Measurements from ENCODE around the gene SEMA6A.
"Not testable (repeated sequence)": the region's sequence is repeated elsewhere in the genome, so short reads cannot be mapped to it uniquely, and the experiment has no call there.

Gene SEMA6A

GRCh38 chr5:116554764-116555163 is 19.9 kb downstream of the SEMA6A start:
- no peak for DNase-seq (ENCODE audit: low read depth, low spot score)

DNA sequence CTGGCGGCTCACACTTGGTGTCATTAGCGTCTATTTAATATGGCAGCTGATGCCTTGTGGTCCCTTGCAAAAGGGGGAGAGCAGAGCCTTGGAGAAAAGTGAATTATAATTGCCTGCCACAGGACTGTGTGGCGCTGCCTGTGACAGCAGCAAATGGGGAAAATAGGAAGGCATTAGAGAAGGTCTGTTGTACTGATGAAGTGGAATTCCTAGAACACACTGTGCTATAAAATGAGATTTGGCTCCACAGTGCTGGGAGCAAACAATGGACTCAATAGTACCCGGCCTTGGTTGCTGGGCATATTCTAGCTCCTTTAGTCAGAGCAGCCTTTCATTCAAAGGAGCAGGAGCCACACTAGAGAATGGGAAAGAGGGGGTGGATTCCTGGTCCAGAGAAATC is 21.3 kb downstream of the SEMA6A start:
- DNase-seq (ENCODE audit: low read depth, low spot score), result no peak

GRCh38 chr5:116550082-116550481 is 24.5 kb downstream of the SEMA6A start:
- no peak for DNase-seq (ENCODE audit: low read depth, low spot score)

DNA sequence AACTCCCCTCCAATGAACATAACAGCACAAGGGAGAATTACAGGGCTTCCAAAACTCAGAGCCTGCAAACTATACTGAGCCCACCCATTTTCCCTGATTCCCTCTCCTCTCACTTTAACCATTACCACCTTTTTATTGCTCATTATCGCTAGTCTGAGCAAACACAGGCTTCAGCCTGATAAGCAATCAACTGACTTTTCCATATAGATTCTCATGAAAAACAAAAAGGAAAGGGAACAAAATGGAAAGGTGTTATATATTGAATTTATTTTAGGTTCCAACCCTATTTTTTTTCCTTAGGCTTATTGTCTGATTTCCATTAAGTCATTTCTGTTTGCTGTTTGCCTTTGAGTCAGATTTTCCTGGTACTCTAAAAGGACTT is 27.9 kb downstream of the SEMA6A start:
- no peak for DNase-seq (ENCODE audit: low read depth, low spot score)

DNA sequence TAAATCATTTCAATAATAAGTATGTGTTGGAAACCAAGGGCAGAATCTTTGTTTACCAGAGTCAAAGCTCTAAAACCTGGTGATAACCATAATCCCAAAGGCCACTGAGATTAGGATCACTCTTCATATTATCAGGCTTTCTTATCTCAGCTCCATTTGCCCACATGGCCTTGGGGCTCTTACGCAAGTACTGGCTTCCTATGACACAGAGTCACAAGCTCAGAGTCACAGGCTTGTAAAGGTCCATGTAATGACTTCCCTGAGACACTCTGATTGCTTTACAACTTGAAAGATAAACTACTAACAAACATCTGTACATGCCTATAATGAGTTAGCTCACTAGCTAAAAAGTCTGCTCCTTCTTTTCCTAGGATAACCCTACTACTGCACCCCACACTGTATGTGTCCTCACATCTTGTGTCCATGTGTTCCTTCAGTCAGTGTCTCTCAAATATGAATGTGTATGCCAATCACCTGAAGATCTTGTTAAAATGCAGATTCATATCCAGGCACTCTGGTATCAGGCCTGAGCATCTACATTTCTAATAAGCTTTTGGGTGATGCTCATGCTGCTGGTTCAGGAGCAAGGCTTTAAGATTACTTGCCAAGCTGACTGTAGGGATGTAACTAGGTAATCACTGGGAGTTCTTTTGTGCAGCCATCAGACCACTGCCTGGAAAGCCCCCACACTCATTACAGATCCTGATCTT is 28.4 kb downstream of the SEMA6A start:
- no peak for DNase-seq (ENCODE audit: low read depth, low spot score)

DNA sequence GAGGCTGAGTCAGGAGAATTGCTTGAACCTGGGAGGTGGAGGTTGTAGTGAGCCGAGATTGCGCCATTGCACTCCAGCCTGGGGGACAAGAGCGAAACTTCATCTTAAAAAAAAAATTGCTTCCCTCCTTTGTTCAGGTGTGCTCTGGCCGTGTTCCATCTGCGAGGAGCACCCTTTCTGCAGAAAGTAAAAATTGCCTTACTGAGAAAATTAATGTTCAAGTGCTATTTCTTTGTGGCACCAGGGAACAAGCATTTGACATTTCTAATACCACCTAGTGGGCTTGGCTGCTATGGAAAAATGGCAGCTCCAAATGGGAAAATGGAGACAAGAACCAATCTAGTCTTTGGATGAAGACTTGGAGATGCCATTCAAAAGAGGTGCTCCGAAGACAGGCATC is 29.2 kb downstream of the SEMA6A start:
- DNase-seq (ENCODE audit: low read depth, low spot score), result not testable (repeated sequence)

DNA sequence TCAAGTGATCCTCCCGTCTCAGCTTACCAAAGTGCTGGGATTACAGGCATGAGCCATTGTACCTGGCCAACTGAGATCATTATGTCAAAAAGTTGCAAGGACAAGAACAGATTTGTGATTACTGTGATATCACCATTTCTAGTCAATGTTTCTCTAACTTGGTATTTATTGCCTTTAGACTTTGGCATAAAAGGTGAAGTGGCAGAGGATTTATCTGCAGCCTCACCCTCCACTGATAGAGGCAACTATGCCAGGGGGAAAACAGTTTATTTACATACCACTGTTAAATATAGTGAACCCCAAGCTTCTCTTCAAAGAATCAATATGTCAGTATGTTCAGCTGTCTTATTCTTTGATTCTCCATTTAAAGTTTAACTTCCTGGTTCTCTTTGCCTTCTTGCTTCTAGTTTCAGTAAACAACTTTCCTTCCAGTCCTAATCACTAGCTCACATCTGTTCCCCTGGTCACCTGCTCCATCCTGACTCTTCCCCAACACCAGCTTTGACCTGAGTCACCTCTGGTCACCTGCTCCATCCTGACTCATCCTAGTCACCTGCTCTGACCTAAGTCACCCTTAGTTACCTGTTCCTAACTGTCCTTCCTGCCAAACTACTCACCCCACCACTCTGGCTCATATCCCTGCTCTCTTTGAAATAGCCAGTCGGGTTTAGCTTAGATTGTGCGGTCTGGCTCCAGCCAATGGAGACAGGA is 29.9 kb downstream of the SEMA6A start:
- no peak for DNase-seq (ENCODE audit: low read depth, low spot score)

GRCh38 chr5:116543501-116543900 is 31.1 kb downstream of the SEMA6A start:
- no peak for DNase-seq (ENCODE audit: low read depth, low spot score)

DNA sequence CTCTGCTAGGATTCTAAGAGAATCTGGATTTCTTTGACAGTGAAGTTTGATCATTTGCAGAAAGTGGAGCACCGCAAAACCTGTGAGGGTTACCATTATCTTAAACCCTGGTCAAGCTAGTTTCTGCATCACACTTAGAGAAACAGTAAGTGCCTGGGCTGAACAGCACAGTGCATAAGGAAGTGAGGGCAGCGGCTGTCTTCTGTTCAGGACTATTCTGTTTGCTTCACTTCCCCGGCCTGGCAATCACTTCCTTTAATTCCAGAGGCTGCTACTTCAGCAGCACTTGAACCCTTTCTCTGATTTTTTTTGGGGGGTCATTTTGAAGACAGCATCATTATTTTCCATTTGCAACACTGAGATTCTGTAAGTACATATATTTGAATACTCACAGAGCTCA is 32.0 kb downstream of the SEMA6A start:
- no peak for DNase-seq (ENCODE audit: low read depth, low spot score)

GRCh38 chr5:116539222-116539621 is 35.4 kb downstream of the SEMA6A start:
- no peak for DNase-seq (ENCODE audit: low read depth, low spot score)

GRCh38 chr5:116536316-116537083 is 38.1 kb downstream of the SEMA6A start:
- no peak for DNase-seq (ENCODE audit: low read depth, low spot score)

DNA sequence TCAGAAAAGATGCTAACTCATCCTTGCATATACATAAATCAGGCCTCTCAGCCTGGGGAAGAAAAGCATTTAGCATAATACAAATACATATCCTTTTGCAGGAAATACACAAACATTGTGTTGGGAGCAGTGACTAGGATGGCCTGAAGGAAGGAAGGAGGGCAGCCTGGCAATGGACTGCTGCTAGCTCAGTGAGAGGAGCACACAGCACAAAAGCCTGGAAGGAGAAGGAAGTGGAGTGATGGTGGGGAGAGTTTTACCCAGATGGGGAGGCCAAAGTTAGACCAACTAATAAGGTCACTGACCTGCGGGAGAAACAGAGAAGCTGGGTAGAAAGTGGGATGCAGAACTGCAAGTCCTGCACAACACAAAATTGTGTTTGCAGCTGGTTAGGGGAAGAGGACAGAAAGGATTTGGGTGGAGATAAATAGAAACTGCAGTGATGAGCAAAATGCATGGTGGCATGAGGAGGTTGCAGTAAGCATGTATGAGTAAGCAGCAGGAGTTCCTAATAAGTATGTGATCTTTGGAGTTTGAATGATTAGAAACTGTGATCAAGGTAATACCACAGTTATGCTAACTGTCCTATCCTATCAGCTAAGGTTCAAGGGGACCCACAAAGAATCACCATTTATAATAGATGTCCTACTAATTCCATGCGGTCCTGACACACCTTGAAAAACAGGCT is 39.5 kb downstream of the SEMA6A start:
- no peak for DNase-seq (ENCODE audit: low read depth, low spot score)

- no peak for DNase-seq (ENCODE audit: low read depth, low spot score)
Measured at GRCh38 chr5:116532762-116533525, 41.7 kb downstream of the SEMA6A start.

GRCh38 chr5:116531635-116532034 is 43.0 kb downstream of the SEMA6A start:
- DNase-seq (ENCODE audit: low read depth, low spot score), result no peak

DNA sequence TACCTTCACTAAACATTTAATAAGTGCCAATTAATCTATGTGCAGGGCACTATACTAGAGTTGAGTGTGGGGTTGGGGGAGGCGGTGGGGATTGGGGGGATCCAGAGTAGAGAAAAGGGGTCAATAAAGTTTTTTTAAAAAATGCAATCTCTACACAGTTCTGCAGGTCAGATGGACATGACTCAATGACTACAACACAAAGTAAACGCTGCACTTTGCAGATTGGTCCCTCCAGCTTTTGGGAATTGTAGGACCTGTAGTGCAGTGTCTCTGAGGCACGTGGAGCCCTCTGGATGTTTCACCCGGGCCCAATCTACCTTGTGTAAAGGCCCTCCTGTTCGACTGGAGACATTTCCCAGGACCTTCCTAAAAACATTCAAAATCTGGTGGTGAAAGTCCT is 43.5 kb downstream of the SEMA6A start:
- no peak for DNase-seq (ENCODE audit: low read depth, low spot score)

DNA sequence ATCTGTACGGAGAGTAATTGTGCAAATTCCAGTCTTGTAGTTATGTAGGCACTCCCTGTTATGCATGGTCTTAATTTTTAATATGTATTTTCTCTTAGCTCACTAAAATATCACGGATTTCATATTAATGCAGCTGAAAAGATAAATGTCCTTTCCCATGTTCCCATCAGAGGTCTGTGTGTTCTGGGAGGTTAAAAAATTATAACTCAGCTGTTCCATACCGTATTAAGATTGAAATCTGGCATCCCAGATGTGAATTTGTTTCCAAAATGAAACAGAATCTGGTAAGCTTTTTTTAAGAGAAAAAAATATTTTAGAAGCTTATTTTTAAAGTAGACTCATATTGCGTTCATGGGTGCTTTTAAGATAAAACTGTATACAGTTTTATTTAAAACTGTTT is 44.3 kb downstream of the SEMA6A start:
- no peak for DNase-seq (ENCODE audit: low read depth, low spot score)

DNA sequence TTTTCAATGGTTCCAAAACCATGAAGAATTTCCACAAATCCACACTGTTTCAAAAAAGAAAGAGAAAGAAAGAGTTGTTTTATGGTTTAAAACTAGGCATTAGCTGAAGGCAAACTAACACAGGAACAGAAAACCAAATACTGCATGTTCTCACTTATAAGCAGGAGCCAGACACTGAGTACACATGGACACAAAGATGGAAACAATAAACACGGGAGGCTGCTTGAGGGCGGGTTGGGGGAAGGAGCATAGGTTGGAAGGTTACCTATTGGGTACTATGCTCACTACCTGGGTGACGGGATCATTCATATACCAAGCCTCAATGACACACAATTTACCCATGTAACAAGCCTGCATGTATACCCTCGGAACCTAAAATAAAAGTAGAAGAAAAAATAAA is 45.0 kb downstream of the SEMA6A start:
- DNase-seq (ENCODE audit: low read depth, low spot score), result no peak

DNA sequence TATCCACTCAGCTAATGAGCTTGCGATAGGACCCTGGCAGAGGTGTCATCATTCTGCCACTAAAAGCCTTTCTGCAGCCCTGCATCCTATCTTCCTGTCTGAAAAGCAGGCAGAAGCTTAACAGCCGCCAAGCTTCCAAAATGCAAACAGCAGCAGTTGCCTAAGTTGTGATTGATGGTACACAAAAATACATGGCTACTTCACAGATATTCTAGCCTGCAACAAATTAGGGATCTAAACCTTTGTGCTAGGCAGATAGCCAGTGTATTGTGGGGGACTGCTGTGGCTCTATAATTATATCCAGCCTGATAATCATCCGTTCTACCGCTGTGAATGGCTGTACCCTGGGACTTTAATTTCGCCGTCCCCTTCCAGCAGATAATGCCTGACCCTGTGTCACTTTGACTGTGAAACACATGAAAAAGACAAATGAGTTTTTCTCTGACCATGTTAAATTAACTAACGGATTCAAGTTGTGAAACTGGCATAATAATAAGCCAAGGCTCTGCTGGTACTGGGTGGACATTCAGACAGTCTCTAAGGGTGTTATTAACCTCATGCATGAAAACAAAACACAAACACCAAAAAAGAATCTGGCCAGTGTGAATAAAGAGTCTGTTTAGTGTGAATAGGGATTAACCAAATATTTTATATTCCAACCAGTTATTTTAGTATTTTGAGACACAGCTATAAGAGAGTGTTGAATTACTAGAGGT is 45.9 kb downstream of the SEMA6A start:
- DNase-seq (ENCODE audit: low read depth, low spot score), result no peak

- DNase-seq (ENCODE audit: low read depth, low spot score), result no peak
Measured at GRCh38 chr5:116527582-116527981, 47.0 kb downstream of the SEMA6A start.

GRCh38 chr5:116525674-116526073 is 48.9 kb downstream of the SEMA6A start:
- DNase-seq (ENCODE audit: low read depth, low spot score), result no peak

DNA sequence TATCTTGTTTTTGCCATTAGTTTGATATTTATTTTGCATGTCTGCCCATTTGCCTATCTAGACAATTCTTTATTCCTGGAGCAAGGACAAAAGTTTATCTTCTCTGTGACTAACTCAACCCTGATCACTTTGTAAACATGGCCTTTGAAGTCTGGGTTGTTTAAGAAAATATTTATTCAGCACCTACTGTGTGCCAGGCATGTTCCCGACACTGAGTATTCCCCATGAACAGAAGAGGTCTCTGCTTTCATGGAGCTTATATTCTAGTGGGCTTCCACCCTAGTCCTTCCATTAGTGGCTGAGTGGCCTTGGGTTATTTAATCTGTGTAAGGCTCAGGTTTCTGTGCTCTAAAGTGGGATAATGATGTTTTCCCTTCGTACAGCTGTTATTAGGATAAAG is 49.7 kb downstream of the SEMA6A start:
- no peak for DNase-seq (ENCODE audit: low read depth, low spot score)
